ENCODE data around the gene ACOX2. TPM values are rescaled to one million over a fixed set of nuclear protein-coding genes. Genes with fewer than 3 reads are reported as not detected.

ACOX2 gene
- total and polyA plus RNA-seq, 2 of the 13 experiments (the other 11 are each of a cell fraction or from before 2014, with no cell fraction given) = 42.6 to 98.5 TPM

GRCh38 chr3:58491506-58492402 is 45.2 kb downstream of the ACOX2 start, which contains the start of gene KCTD6 (continued):
- TF ChIP-seq SNAPC4 (CRISPR knock-in tag; IDR thresholded peaks at IDR 0.05) (no peak), TMF1 (CRISPR knock-in tag; IDR thresholded peaks at IDR 0.05; ENCODE audit: low read depth) (no peak), ZFP1 (CRISPR knock-in tag; IDR thresholded peaks at IDR 0.05) (no peak), ZNF850 (CRISPR knock-in tag; conservative IDR thresholded peaks at IDR 0.05) (no peak), TARDBP (CRISPR knock-in tag; IDR thresholded peaks at IDR 0.05) (no peak), HOXA7 (CRISPR knock-in tag; IDR thresholded peaks at IDR 0.05) (no peak), ZNF639 (CRISPR knock-in tag; conservative IDR thresholded peaks at IDR 0.05) (no peak), HINFP (CRISPR knock-in tag; IDR thresholded peaks at IDR 0.05; ENCODE audit: low read depth) (no peak), THAP8 (CRISPR knock-in tag; IDR thresholded peaks at IDR 0.05; ENCODE audit: borderline replicate concordance) (no peak), ISX (CRISPR knock-in tag; conservative IDR thresholded peaks at IDR 0.05) (no peak), IKZF1 (IDR thresholded peaks at IDR 0.05) (no peak), JARID2 (CRISPR knock-in tag; IDR thresholded peaks at IDR 0.05; ENCODE audit: insufficient replicate concordance) (no peak), ZNF260 (CRISPR knock-in tag; IDR thresholded peaks at IDR 0.05; ENCODE audit: borderline replicate concordance, low read depth) (no peak), ZNF3 (CRISPR knock-in tag; IDR thresholded peaks at IDR 0.05) (no peak), HMGXB4 (CRISPR knock-in tag; IDR thresholded peaks at IDR 0.05; ENCODE audit: borderline replicate concordance in 1 of 2, low read depth in 1 of 2) (no peak; a peak in 1 of 4 replicates), KMT2B (CRISPR knock-in tag; IDR thresholded peaks at IDR 0.05) (no peak)
